HEK293 (cell line): ENCODE data around the gene DCLRE1C.

Experiments
- GLIS1 ChIP-seq: fragments of 450-650 bp; formaldehyde crosslinking; IDR thresholded peaks from 2 replicates; pipeline ENCODE4 v1.5.1; 2016; ENCODE audit warnings: missing biosample characterization, missing genetic modification characterization
- KLF8 ChIP-seq: fragments of 450-650 bp; formaldehyde crosslinking; IDR thresholded peaks from 2 replicates; pipeline ENCODE4 v1.5.1; 2016; ENCODE audit warnings: missing biosample characterization, missing genetic modification characterization
- MEIS1 ChIP-seq: sonication (generic); formaldehyde crosslinking; IDR thresholded peaks from 2 replicates; pipeline ENCODE4 v1.8.1; 2022; ENCODE audit warnings: missing genetic modification reagents, mild to moderate bottlenecking, borderline replicate concordance
- MZF1 ChIP-seq: fragments of 450-650 bp; formaldehyde crosslinking; IDR thresholded peaks from 2 replicates; pipeline ENCODE4 v1.5.1; 2017; ENCODE audit warnings: missing biosample characterization, missing genetic modification characterization, borderline replicate concordance
- SP7 ChIP-seq: fragments of 450-650 bp; formaldehyde crosslinking; IDR thresholded peaks from 2 replicates; pipeline ENCODE4 v1.5.1; 2016; ENCODE audit warnings: missing biosample characterization, missing genetic modification characterization
- ZBTB48 ChIP-seq: fragments of 450-650 bp; formaldehyde crosslinking; IDR thresholded peaks from 2 replicates; pipeline ENCODE4 v1.5.1; 2016; ENCODE audit warnings: missing biosample characterization, missing genetic modification characterization
- ZFHX2 ChIP-seq: fragments of 450-650 bp; formaldehyde crosslinking; conservative IDR thresholded peaks from 2 replicates; pipeline ENCODE4 v1.5.1; 2016; ENCODE audit warnings: missing biosample characterization, missing genetic modification characterization
- ZFP3 ChIP-seq: fragments of 450-650 bp; formaldehyde crosslinking; IDR thresholded peaks from 2 replicates; pipeline ENCODE4 v1.5.1; 2016; ENCODE audit warnings: low read depth, missing biosample characterization, missing genetic modification characterization
- ZNF10 ChIP-seq: fragments of 450-650 bp; formaldehyde crosslinking; IDR thresholded peaks from 2 replicates; pipeline ENCODE4 v1.5.1; 2017; ENCODE audit warnings: missing biosample characterization, missing genetic modification characterization
- ZNF138 ChIP-seq: fragments of 450-650 bp; formaldehyde crosslinking; IDR thresholded peaks from 2 replicates; pipeline ENCODE4 v1.5.1; 2016; ENCODE audit warnings: missing biosample characterization, missing genetic modification characterization, borderline replicate concordance
- ZNF140 ChIP-seq: fragments of 450-650 bp; formaldehyde crosslinking; IDR thresholded peaks from 2 replicates; pipeline ENCODE4 v1.5.1; 2016; ENCODE audit warnings: missing biosample characterization, missing genetic modification characterization
- ZNF148 ChIP-seq: fragments of 450-650 bp; formaldehyde crosslinking; IDR thresholded peaks from 2 replicates; pipeline ENCODE4 v1.5.0; 2017; ENCODE audit warnings: missing biosample characterization, missing genetic modification characterization, borderline replicate concordance
- ZNF354C ChIP-seq: fragments of 450-650 bp; formaldehyde crosslinking; IDR thresholded peaks from 2 replicates; pipeline ENCODE4 v1.5.1; 2016; ENCODE audit warnings: missing biosample characterization, missing genetic modification characterization, low read depth, borderline replicate concordance
- ZNF48 ChIP-seq: fragments of 450-650 bp; formaldehyde crosslinking; IDR thresholded peaks from 2 replicates; pipeline ENCODE4 v1.5.1; 2016; ENCODE audit warnings: missing biosample characterization, missing genetic modification characterization
- ZNF529 ChIP-seq: fragments of 450-650 bp; formaldehyde crosslinking; IDR thresholded peaks from 2 replicates; pipeline ENCODE4 v1.5.1; 2017; ENCODE audit warnings: missing genetic modification characterization, missing biosample characterization; ENCODE audit not compliant: insufficient replicate concordance
- ZNF544 ChIP-seq: fragments of 450-650 bp; formaldehyde crosslinking; IDR thresholded peaks from 2 replicates; pipeline ENCODE4 v1.5.0; 2017; ENCODE audit warnings: missing biosample characterization, missing genetic modification characterization
- ZNF600 ChIP-seq: fragments of 450-650 bp; formaldehyde crosslinking; IDR thresholded peaks from 2 replicates; pipeline ENCODE4 v1.5.1; 2016; ENCODE audit warnings: missing biosample characterization, missing genetic modification characterization
- ZNF658 ChIP-seq: fragments of 450-650 bp; formaldehyde crosslinking; IDR thresholded peaks from 2 replicates; pipeline ENCODE4; 2016; ENCODE audit warnings: missing biosample characterization, missing genetic modification characterization
- ZNF704 ChIP-seq: fragments of 450-650 bp; formaldehyde crosslinking; IDR thresholded peaks from 2 replicates; pipeline ENCODE4 v1.5.1; 2016; ENCODE audit warnings: missing biosample characterization, missing genetic modification characterization
- ZNF747 ChIP-seq: fragments of 450-650 bp; formaldehyde crosslinking; IDR thresholded peaks from 2 replicates; pipeline ENCODE4 v1.5.1; 2016; ENCODE audit warnings: missing biosample characterization, missing genetic modification characterization
- ZNF768 ChIP-seq: fragments of 450-650 bp; formaldehyde crosslinking; IDR thresholded peaks from 2 replicates; pipeline ENCODE4 v1.5.1; 2018; ENCODE audit warnings: missing biosample characterization, mild to moderate bottlenecking, missing genetic modification characterization
- ZNF785 ChIP-seq: fragments of 450-650 bp; formaldehyde crosslinking; IDR thresholded peaks from 2 replicates; pipeline ENCODE4 v1.5.1; 2016; ENCODE audit warnings: missing biosample characterization, missing genetic modification characterization
- ZNF837 ChIP-seq: fragments of 450-650 bp; formaldehyde crosslinking; IDR thresholded peaks from 2 replicates; pipeline ENCODE4 v1.5.1; 2016; ENCODE audit warnings: missing biosample characterization, missing genetic modification characterization
- ZSCAN5A ChIP-seq: fragments of 450-650 bp; formaldehyde crosslinking; IDR thresholded peaks from 2 replicates; pipeline ENCODE4 v1.5.1; 2016; ENCODE audit warnings: missing biosample characterization, missing genetic modification characterization
- ZXDB ChIP-seq: fragments of 450-650 bp; formaldehyde crosslinking; IDR thresholded peaks from 2 replicates; pipeline ENCODE4 v1.5.1; 2016; ENCODE audit warnings: missing biosample characterization, missing genetic modification characterization
- TF ChIP-seq, protein P1 (sequence below): fragments of 450-650 bp; formaldehyde crosslinking; IDR thresholded peaks from 2 replicates; pipeline ENCODE4 v1.5.1; 2016; ENCODE audit warnings: missing biosample characterization, missing genetic modification characterization
- TF ChIP-seq, protein P2 (sequence below): fragments of 450-650 bp; formaldehyde crosslinking; IDR thresholded peaks from 2 replicates; pipeline ENCODE4 v1.5.1; 2017; ENCODE audit warnings: missing biosample characterization, missing genetic modification characterization
- TF ChIP-seq, protein P3 (sequence below): fragments of 450-650 bp; formaldehyde crosslinking; IDR thresholded peaks from 2 replicates; pipeline ENCODE4 v1.5.1; 2017; ENCODE audit warnings: missing biosample characterization, missing genetic modification characterization

Gene DCLRE1C

GRCh38 chr10:14878266-14879123 lies 75.4 kb downstream of the DCLRE1C start, which contains the start of gene SUV39H2 (continued):
- TF ChIP-seq ZNF544 (no peak), GLIS1 (tag by site-specific recombination) (no peak), ZNF354C (tag by site-specific recombination) (no peak), ZFHX2 (tag by site-specific recombination) (no peak), ZNF138 (tag by site-specific recombination) (no peak), SP7 (tag by site-specific recombination) (peak; percentile 83), ZNF148 (tag by site-specific recombination) (no peak), ZNF529 (tag by site-specific recombination) (no peak), ZNF768 (tag by site-specific recombination) (no peak; the same call in 1 of the 2 replicates), ZNF658 (tag by site-specific recombination) (no peak), ZXDB (peak; percentile 87), ZNF600 (tag by site-specific recombination) (peak; percentile 84), ZSCAN5A (tag by site-specific recombination) (peak; percentile 34), ZNF747 (tag by site-specific recombination) (no peak), ZNF785 (tag by site-specific recombination) (no peak), ZNF10 (tag by site-specific recombination) (peak; percentile 76), ZBTB48 (tag by site-specific recombination) (no peak), ZNF704 (tag by site-specific recombination) (peak; percentile 62), ZFP3 (tag by site-specific recombination) (peak; percentile 14; the same call in 1 of the 2 replicates), MEIS1 (CRISPR knock-in tag) (no peak), MZF1 (tag by site-specific recombination) (no peak), ZNF48 (tag by site-specific recombination) (no peak), ZNF140 (tag by site-specific recombination) (no peak), ZNF837 (tag by site-specific recombination) (no peak), KLF8 (tag by site-specific recombination) (peak; percentile 68; the same call in 1 of the 2 replicates)
- TF ChIP-seq, protein P1, sequence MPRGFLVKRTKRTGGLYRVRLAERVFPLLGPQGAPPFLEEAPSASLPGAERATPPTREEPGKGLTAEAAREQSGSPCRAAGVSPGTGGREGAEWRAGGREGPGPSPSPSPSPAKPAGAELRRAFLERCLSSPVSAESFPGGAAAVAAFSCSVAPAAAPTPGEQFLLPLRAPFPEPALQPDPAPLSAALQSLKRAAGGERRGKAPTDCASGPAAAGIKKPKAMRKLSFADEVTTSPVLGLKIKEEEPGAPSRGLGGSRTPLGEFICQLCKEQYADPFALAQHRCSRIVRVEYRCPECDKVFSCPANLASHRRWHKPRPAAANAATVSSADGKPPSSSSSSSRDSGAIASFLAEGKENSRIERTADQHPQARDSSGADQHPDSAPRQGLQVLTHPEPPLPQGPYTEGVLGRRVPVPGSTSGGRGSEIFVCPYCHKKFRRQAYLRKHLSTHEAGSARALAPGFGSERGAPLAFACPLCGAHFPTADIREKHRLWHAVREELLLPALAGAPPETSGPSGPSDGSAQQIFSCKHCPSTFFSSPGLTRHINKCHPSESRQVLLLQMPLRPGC (tag by site-specific recombination) = no peak
- TF ChIP-seq, protein P2, sequence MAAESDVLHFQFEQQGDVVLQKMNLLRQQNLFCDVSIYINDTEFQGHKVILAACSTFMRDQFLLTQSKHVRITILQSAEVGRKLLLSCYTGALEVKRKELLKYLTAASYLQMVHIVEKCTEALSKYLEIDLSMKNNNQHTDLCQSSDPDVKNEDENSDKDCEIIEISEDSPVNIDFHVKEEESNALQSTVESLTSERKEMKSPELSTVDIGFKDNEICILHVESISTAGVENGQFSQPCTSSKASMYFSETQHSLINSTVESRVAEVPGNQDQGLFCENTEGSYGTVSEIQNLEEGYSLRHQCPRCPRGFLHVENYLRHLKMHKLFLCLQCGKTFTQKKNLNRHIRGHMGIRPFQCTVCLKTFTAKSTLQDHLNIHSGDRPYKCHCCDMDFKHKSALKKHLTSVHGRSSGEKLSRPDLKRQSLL = no peak
- TF ChIP-seq, protein P3, sequence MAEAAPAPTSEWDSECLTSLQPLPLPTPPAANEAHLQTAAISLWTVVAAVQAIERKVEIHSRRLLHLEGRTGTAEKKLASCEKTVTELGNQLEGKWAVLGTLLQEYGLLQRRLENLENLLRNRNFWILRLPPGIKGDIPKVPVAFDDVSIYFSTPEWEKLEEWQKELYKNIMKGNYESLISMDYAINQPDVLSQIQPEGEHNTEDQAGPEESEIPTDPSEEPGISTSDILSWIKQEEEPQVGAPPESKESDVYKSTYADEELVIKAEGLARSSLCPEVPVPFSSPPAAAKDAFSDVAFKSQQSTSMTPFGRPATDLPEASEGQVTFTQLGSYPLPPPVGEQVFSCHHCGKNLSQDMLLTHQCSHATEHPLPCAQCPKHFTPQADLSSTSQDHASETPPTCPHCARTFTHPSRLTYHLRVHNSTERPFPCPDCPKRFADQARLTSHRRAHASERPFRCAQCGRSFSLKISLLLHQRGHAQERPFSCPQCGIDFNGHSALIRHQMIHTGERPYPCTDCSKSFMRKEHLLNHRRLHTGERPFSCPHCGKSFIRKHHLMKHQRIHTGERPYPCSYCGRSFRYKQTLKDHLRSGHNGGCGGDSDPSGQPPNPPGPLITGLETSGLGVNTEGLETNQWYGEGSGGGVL (tag by site-specific recombination) = no peak
